Adipocyte (in vitro differentiated cells): ENCODE data around the gene NUDT14.

ENCODE experiments used
- DNase-seq: peaks from one replicate; pipeline ENCODE4 v3.0.0-alpha.2; 2015; ENCODE audit warnings: low read depth
- H3K27me3 ChIP-seq: replicated peaks from 2 replicates; pipeline ENCODE4 v1.7.0; 2013; ENCODE audit warnings: mild to moderate bottlenecking, low read length, moderate library complexity; ENCODE audit not compliant: control insufficient read depth, insufficient read depth
- H3K36me3 ChIP-seq: 2 replicates; pipeline ENCODE4 v1.7.0; 2013; ENCODE audit warnings: low read length, mild to moderate bottlenecking, moderate library complexity; ENCODE audit not compliant: control insufficient read depth, insufficient read depth, severe bottlenecking
- H3K4me1 ChIP-seq: 2 replicates; pipeline ENCODE4 v1.7.0; 2013; ENCODE audit warnings: mild to moderate bottlenecking, low read length, moderate library complexity; ENCODE audit not compliant: control insufficient read depth, insufficient read depth
- H3K4me3 ChIP-seq: 2 replicates; pipeline ENCODE4 v1.7.0; 2013; ENCODE audit warnings: mild to moderate bottlenecking, low read length, moderate library complexity
- H3K9ac ChIP-seq: 2 replicates; pipeline ENCODE4 v1.7.0; 2013; ENCODE audit warnings: mild to moderate bottlenecking, low read length, moderate library complexity
- H3K9me3 ChIP-seq: 2 replicates; pipeline ENCODE4 v1.7.0; 2013; ENCODE audit warnings: mild to moderate bottlenecking, low read length, moderate library complexity; ENCODE audit not compliant: control insufficient read depth

NUDT14 gene

GRCh38 chr14:105203701-105204100 lies 22.6 kb upstream of the NUDT14 start:
- Histone ChIP-seq H3K9me3 (no peaks in the 10 kb centered on the region), H3K4me1 (peaks cover 30% of the 10 kb centered on the region), H3K36me3 (no peaks in the 10 kb centered on the region), H3K27me3 (peaks cover 19% of the 10 kb centered on the region), H3K4me3 (no peak overlapping the region), H3K9ac (no peak overlapping the region)
- DNase-seq, result no peak

DNA sequence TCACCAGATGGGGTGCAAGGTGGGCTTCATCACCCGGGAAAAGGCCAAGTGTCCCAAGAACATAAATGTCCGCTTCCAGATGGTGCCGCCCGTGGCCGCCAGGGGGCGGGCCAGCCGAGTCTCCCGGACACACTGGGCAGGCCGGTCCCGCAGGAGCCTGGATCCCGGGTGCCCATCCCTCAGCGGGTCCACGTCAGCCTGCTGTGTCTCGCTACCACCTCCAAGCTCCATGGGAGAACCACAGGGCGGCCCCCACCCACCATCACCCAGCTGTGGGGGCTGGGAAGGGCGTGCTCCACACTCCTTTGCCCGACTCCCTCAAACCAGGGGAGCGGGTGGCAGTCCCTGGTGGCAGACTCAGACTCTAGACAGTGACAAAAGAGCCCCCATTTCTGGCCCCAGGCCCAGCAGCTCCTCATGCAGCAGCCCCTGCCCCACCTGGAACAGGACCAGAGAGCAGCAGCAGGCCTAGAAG lies 22.0 kb upstream of the NUDT14 start:
- Histone ChIP-seq H3K9ac (peak overlapping the region; percentile 49), H3K9me3 (no peaks in the 10 kb centered on the region), H3K27me3 (peaks cover 24% of the 10 kb centered on the region), H3K4me1 (peaks cover 30% of the 10 kb centered on the region), H3K36me3 (no peaks in the 10 kb centered on the region), H3K4me3 (no peak overlapping the region)
- DNase-seq, result peak; percentile 89

GRCh38 chr14:105201925-105202513 lies 20.9 kb upstream of the NUDT14 start:
- Histone ChIP-seq H3K4me1 (peaks cover 28% of the 10 kb centered on the region), H3K4me3 (no peak overlapping the region), H3K36me3 (no peaks in the 10 kb centered on the region), H3K9me3 (no peaks in the 10 kb centered on the region), H3K27me3 (peaks cover 24% of the 10 kb centered on the region), H3K9ac (no peak overlapping the region)
- no peak for DNase-seq

GRCh38 chr14:105201156-105201924 lies 20.2 kb upstream of the NUDT14 start:
- Histone ChIP-seq H3K9me3 (no peaks in the 10 kb centered on the region), H3K9ac (no peak overlapping the region), H3K4me1 (peaks cover 24% of the 10 kb centered on the region), H3K4me3 (no peak overlapping the region), H3K27me3 (peaks cover 26% of the 10 kb centered on the region), H3K36me3 (no peaks in the 10 kb centered on the region)
- DNase-seq, result no peak

DNA sequence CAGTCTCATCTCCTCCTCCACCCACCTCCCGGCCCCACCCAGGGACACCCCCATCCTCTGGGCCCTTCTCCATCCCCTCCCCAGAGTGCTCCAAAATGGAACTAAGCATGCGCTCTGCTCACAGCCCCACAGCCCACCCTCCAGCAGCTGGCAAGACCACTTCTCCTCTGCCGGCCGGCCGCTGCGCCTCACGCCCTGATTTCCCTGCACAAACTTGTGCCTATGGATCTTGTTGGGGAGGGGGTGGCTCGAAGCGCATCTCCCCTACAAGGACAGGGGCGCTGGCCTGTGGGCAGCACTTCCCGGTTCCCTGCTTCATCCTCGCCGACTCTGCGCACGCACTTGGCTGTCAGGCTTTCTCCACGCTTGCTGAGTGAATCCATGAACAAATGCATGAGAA lies 19.5 kb upstream of the NUDT14 start:
- no peak overlapping the region for H3K4me3 ChIP-seq
- no peak for DNase-seq
- no peaks in the 10 kb centered on the region for H3K36me3 ChIP-seq
- H3K4me1 ChIP-seq, result peaks cover 19% of the 10 kb centered on the region
- no peak overlapping the region for H3K9ac ChIP-seq
- peaks cover 33% of the 10 kb centered on the region for H3K27me3 ChIP-seq
- no peaks in the 10 kb centered on the region for H3K9me3 ChIP-seq

- Histone ChIP-seq H3K36me3 (no peaks in the 10 kb centered on the region), H3K4me1 (peaks cover 14% of the 10 kb centered on the region), H3K4me3 (no peak overlapping the region), H3K9ac (no peak overlapping the region), H3K9me3 (no peaks in the 10 kb centered on the region), H3K27me3 (peaks cover 38% of the 10 kb centered on the region)
- DNase-seq, result no peak
These were observed 19.0 kb upstream of the NUDT14 start for GRCh38 chr14:105200074-105200473.

GRCh38 chr14:105199093-105199492 lies 18.0 kb upstream of the NUDT14 start:
- Histone ChIP-seq H3K9me3 (no peaks in the 10 kb centered on the region), H3K4me1 (peaks cover 4% of the 10 kb centered on the region), H3K9ac (no peak overlapping the region), H3K4me3 (no peak overlapping the region), H3K27me3 (peaks cover 47% of the 10 kb centered on the region), H3K36me3 (no peaks in the 10 kb centered on the region)
- no peak for DNase-seq

DNA sequence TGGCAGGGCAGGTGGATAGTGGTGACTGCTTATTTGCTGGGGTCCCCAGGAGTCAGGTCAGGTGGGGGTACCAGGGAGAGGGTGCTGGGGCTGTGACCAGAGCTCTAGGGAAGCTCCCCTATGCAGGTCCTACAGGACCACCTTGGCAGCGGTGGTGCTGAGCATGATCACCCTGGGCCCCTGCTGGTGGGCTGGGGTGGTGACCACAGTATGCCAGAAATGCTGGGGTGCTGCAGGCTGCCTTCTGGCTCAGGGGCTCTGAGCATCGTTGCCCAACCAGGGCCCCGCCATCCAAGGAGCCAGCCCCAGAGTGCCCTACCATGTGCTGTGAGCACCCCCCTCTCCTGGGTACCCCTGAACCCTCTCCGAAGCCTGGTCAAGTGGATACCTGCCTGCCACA lies 17.5 kb upstream of the NUDT14 start:
- no peaks in the 10 kb centered on the region for H3K36me3 ChIP-seq
- H3K4me3 ChIP-seq, result no peak overlapping the region
- H3K27me3 ChIP-seq, result peaks cover 52% of the 10 kb centered on the region
- H3K4me1 ChIP-seq, result peaks cover 3% of the 10 kb centered on the region
- no peak overlapping the region for H3K9ac ChIP-seq
- no peaks in the 10 kb centered on the region for H3K9me3 ChIP-seq
- no peak for DNase-seq

DNA sequence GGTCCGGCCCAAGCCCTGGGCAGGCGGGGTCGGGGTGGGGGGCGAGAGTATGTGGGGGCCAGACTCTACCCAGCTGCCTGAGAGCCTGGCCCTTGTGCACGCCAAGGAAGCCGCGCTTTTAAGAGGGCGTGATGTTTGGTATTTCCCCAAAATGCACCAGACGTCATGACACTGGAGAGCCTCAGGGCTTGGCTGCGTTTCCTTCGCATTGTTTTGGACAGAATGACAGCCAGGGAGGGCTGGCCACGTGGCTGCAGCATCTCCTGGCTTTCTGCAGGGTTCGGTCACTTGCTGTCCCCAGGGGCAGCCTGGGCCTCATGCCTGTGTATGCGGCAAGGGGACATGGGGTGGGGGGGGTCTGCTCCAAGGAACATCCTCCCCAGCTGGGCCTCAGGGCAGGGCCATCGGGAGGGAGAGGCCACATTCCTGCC lies 16.1 kb upstream of the NUDT14 start:
- H3K27me3 ChIP-seq, result peaks cover 59% of the 10 kb centered on the region
- H3K36me3 ChIP-seq, result no peaks in the 10 kb centered on the region
- no peaks in the 10 kb centered on the region for H3K9me3 ChIP-seq
- peaks cover 3% of the 10 kb centered on the region for H3K4me1 ChIP-seq
- H3K9ac ChIP-seq, result no peak overlapping the region
- peak; percentile 74 for DNase-seq
- no peak overlapping the region for H3K4me3 ChIP-seq

DNA sequence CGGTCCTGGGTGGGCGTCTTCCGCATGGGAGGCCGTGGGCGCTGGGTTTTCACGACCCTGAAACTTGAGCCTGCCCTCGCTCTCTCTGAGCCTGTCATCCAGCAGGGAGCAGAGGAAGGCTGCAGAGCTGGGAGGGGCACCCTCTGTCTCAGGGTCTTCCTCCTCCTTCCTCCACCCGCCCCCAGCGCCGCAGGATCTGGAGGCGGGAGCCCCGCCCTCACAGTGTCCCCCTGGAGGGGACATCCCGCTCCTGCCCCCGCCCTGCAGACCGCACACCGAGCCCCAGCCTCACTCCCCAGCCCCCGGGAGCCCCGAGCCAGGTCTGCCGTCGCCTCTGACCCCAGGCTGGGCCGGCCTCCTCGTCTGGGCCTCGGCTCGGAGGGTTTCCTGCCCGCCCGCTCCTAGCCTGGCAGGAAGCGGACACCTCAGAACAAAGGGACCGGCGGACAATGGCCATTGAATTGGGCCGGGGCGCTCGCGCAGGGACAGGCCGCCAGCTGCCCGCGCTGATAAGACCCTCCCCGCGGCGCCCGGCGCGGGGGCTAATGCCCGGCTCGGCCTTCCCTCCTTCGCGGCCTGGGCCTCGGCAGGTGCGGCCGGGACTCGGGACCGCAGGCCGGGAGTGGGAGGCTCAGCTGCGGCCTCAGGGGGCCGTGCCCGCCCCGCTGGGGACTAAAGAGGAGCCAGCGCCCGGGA lies 15.3 kb upstream of the NUDT14 start:
- Histone ChIP-seq H3K4me3 (no peak overlapping the region), H3K27me3 (peaks cover 60% of the 10 kb centered on the region), H3K36me3 (no peaks in the 10 kb centered on the region), H3K4me1 (peaks cover 3% of the 10 kb centered on the region), H3K9ac (no peak overlapping the region), H3K9me3 (no peaks in the 10 kb centered on the region)
- no peak for DNase-seq

DNA sequence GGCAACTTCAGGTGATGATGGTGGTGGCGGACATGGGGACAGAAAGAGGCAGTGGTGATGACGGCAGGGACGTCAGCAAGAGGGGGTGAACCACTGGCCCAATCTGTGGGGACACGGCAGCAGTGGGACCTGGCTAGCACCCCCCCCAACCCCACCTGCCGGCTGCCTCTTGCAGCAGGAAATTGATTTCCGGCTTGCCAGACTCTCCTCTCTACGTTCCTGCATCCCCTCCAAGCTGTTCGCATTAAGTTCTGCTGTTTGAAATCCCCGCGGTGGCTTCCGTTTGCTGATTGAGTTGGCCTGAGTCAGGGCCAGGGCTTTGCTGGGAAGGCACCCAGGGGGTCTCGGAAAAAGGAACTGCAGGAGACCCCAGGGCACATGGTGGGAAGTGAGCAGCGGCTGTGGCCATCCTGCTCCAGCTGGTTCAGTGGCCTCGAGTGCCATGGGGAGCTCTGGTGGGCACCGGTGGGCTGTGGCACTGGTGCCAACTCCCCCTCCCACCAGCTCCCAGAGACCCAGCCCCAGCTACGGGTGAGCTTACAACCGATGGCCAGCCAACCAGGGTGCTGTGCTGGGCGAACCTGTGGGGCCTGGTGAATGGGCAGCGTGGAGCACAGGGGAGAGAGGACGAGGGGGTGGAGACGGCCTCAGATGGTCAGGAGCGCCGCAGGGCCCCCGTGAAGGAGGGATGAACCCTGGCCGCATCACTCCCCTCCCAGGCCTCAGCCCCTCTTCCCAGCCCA lies 14.6 kb upstream of the NUDT14 start:
- no peaks in the 10 kb centered on the region for H3K9me3 ChIP-seq
- peaks cover 65% of the 10 kb centered on the region for H3K27me3 ChIP-seq
- H3K9ac ChIP-seq, result no peak overlapping the region
- H3K36me3 ChIP-seq, result no peaks in the 10 kb centered on the region
- DNase-seq, result no peak
- no peak overlapping the region for H3K4me3 ChIP-seq
- H3K4me1 ChIP-seq, result peaks cover 3% of the 10 kb centered on the region
